ENCODE results near the gene DLGAP4. TPM values are rescaled to one million over a fixed set of nuclear protein-coding genes. Genes with fewer than 3 reads are reported as not detected.

The DLGAP4 gene
- total and polyA plus RNA-seq, 2 of the 13 experiments (the other 11 are each of a cell fraction or from before 2014, with no cell fraction given), result 15.2 to 26.7 TPM

- H3K4me1 ChIP-seq (ENCODE audit: insufficient read depth, low read length), result no peaks in the 10 kb centered on the region
- FAIRE-seq (no peak), ATAC-seq (no peak), DNase-seq (ENCODE audit: low spot score) (no peak)
- WGBS (ENCODE audit: low lambda C conversion rate), result 11% methylated on average over 5 of the region's 5 CpGs
- ChIA-PET CTCF (ENCODE audit: low intra/inter-chr PET ratio, low total read pairs) (no interaction called here), POLR2A (no interaction called here)
- H3K79me2 ChIP-seq (ENCODE audit: insufficient read depth, low read length), result no peaks in the 10 kb centered on the region
- no peak overlapping the region for H3K4me2 ChIP-seq (ENCODE audit: low read depth, low read length)
- intact Hi-C loops (cut with micrococcal nuclease; ENCODE audit: unreplicated experiment) (no loop called here), in situ Hi-C loops (cut with HindIII; ENCODE audit: extremely low pct_ligation_motif_present, low pct_unique_long_range_greater_than_20kb) (loop anchor here (10.0 kb wide), 1 partner anchor 59 kb away; no protein-coding TSS in a partner anchor)
- BruUV-seq (replicated peaks), result no TSS peak
- no peak overlapping the region for H3K27ac ChIP-seq (ENCODE audit: extremely low read length, insufficient read depth, low read length)
- TF ChIP-seq DNMT3B (CRISPR knock-in tag; conservative IDR thresholded peaks at IDR 0.05) (no peak), HNF1A (IDR thresholded peaks at IDR 0.05; ENCODE audit: low read depth) (no peak), HNF1A (CRISPR knock-in tag; IDR thresholded peaks at IDR 0.05; ENCODE audit: borderline replicate concordance) (no peak)
- peaks cover 0 to 18% of the 10 kb centered on the region in 2 experiments; a peak in 1 of 5 replicates for H3K27me3 ChIP-seq (ENCODE audit: control insufficient read depth in 1 of 2, insufficient read depth in 2 of 2, low read length in 2 of 2)
- no peaks in the 10 kb centered on the region for H3K36me3 ChIP-seq (replicated peaks in 1 of 2; ENCODE audit: control insufficient read depth in 1 of 2, insufficient read depth in 2 of 2, low read length in 2 of 2)
- no peak overlapping the region for H2AFZ ChIP-seq (ENCODE audit: low read length)
- H4K20me1 ChIP-seq (ENCODE audit: insufficient read depth, low read length), result peaks cover 15% of the 10 kb centered on the region; the same call in 1 of the 2 replicates
- H3K9me3 ChIP-seq (ENCODE audit: low read length), result no peaks in the 10 kb centered on the region
- H3K4me3 ChIP-seq (replicated peaks in 1 of 3; ENCODE audit: insufficient read depth in 1 of 3, low read depth in 2 of 3, low read length in 3 of 3), result no peak overlapping the region
- H3K9ac ChIP-seq (ENCODE audit: insufficient read depth, low read depth, low read length), result no peak overlapping the region
Measured at GRCh38 chr20:36343641-36344040, 37.5 kb downstream of the DLGAP4 start.

Data from HepG2 (cell line).